Left kidney (tissue), 2 donors: Measurements from ENCODE around the gene TLL2. TPM values are rescaled to one million over a fixed set of nuclear protein-coding genes. Genes with fewer than 3 reads are reported as not detected.
A peak's percentile ranks its signal among the peaks of the same experiment; 100 is the strongest.

ENCODE experiments used
- DNase-seq: peaks from one replicate; pipeline ENCODE4 v3.0.0-alpha.2; 2013
- polyA plus RNA-seq: library from polyadenylated mRNA; unstranded; fragments of 120-200 nt; gene quantifications from one replicate; pipeline ENCODE4 v1.2.1, GENCODE V29; 2013; ENCODE audit not compliant: insufficient read length

TLL2 gene
- polyA plus RNA-seq, 1 donor = 0.78 TPM

DNA sequence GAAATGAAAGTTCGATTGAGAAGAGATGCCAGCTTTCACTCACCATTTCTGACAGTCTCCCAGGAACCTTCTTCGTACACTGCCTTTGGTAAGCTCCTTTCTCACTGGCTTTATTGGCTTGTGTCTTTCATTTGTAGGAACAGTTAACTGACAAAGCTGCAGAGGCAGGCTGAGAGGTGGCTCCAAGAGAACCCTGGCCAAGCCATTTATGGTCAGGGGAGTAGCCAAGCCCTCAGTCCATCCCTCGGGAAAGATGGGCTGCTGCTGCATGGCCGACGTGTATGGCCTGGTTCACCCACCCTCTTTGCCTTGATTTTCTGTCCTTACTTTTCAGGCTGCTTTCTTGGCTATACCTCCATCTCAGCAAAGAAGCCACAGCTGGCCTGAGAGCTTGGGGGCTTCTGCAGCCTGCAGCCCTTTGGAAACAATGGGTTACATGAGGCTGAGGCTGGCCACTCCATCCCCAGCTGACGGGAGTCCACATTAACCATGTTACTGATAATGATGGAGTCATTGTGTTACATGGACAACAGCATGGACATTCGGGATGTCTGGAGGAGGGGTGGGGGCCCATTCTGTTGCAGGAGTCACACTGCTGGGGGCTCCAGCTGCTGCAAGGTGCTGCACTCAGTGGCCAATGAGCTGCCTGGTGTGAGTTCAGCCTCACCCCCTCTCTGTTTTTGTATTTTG is 154.7 kb downstream of the TLL2 start, which contains the start of gene OPALIN:
Gene OPALIN (minus strand): TSS at position 152 of the 690 bp plus-strand sequence. CDS start 106 bp downstream, at position 46.
- no peak for DNase-seq

DNA sequence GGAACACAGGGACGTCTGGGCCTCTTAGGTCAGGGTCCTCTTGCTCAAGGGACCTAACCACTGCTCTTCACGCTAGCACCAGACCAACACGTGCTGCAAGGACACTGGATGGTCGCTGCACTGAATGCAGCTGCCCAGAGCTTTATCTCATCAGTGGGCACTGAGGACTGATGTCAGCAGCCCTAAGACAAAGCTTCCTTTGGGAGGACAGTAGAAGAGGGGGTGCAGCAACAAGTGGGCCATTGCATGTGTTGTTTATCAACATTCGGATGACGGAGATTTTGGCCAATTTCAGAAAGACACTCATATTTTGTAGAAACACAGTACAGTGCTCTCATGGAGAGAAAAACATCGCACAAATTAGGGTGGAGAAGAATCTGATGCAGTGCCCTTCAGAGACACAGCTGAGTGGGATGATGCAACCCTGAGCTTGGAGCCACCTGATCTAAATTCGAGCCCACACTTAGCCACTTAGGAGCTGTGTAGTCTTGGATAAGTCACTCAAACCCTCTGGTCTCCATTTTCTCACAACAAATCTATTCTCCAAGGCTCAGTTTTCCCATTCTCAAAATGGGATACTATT is 156.6 kb downstream of the TLL2 start:
- DNase-seq = no peak

DNA sequence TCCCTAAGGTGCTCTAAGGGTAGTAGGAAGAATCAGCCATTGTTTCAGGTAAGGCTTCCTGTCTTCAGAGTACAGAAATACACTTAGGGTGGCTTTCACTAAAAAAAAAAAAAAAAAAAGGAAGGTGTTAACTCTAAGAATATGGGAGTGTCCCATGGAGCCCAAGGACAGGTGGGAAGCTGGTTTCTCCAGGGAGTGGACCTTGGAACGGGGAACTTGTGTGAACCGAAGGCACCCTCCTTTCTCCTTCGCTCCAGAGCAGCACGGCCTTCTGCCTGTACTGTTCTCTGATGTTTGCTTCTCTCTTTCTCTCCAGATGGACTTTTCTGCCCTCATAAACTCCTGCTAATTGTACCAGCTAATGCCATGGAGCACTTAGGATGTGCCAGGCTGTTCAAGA is 161.1 kb downstream of the TLL2 start:
- no peak for DNase-seq

DNA sequence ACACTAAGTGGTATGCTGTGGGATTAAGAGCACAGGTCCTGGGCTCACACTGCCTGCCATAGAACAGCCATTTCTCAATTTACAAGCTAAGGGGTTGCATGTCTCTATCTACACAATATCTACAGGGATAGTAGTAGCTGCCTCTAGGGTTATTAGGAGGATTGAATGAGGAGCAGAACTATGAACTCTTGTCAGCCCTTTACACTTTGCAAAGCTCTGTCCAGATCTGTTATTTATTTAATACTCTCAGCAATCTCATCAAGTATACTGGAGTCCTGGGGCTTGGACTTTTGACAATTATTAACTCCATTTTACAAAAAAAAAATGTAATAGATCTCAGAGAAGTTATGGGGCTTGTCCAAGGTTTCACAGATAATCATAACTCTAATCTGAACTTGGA is 161.7 kb downstream of the TLL2 start:
- DNase-seq = no peak

DNA sequence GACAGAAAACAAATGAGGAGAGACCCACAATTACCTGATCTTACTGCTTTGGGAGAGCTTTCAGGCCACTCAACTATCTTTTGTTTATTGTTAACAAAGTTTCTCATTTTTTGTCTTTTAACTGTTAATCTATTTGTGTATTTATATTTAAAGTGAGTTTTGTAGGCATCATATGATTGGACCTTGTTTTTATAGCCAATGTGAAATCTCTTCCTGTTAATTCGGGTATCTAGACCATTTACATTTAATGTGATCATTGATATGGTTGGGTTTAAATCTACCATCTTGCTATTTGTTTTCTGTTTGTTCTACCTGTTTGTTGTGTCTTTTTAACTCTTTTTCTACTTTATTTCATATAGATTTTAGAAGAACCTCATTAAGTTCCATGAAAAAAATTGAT is 167.4 kb downstream of the TLL2 start:
- no peak for DNase-seq

DNA sequence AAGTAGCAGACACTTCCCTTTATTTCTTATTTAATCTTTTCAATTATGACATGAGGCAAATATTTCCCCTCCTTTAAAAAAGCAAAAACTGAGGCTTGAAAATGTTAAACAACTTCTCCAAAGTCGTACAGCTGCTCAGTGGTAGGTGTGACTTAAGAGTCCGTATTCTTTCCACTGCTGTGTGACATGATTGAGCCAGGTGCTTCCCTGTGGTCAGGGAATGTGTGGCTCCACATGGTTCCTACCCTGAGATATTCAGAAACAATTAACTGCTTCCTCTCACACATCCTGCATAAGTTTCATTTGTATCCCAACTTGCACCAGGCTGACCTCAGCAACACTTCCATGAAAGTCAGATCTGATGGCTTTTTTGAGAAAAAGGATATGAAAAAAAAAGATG is 168.5 kb downstream of the TLL2 start:
- DNase-seq = no peak

DNA sequence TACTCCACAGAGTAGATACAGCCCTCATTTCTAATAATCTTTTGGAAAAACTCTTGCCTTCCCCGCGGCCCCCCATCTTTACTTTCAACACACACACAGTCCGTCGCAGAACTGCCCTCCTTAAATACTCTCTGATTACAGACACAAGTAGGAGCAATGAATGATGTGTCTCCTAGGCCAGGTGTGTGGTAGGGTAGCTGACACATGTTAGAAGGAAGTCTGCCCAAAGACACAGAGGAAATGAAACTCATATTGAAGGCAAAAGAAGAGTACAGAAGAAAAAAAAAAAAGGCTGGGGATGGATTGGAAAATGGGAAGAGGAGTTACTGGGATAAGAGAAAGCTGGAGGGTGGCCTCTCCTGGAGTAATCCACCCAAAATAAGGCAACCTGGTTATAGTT is 169.5 kb downstream of the TLL2 start:
- DNase-seq = no peak

DNA sequence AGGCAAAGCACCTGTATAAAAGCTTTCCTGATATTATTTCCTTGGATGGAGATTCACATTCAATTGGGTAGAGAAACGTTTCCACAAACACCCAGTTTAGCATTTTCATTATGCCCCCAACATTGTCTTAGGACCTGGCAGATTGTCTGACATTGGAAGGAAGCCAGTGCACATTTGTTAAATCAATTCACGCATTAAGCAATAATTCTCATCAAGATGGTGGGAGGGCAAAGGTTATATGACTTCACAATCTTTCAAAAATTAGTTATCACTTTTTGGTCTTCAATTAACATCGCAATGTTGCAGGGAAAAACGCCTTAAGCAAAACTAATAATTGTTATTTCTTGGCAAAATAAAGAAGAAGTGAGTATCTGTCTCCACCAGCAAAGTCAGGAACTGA is 171.3 kb downstream of the TLL2 start:
- DNase-seq = no peak

DNA sequence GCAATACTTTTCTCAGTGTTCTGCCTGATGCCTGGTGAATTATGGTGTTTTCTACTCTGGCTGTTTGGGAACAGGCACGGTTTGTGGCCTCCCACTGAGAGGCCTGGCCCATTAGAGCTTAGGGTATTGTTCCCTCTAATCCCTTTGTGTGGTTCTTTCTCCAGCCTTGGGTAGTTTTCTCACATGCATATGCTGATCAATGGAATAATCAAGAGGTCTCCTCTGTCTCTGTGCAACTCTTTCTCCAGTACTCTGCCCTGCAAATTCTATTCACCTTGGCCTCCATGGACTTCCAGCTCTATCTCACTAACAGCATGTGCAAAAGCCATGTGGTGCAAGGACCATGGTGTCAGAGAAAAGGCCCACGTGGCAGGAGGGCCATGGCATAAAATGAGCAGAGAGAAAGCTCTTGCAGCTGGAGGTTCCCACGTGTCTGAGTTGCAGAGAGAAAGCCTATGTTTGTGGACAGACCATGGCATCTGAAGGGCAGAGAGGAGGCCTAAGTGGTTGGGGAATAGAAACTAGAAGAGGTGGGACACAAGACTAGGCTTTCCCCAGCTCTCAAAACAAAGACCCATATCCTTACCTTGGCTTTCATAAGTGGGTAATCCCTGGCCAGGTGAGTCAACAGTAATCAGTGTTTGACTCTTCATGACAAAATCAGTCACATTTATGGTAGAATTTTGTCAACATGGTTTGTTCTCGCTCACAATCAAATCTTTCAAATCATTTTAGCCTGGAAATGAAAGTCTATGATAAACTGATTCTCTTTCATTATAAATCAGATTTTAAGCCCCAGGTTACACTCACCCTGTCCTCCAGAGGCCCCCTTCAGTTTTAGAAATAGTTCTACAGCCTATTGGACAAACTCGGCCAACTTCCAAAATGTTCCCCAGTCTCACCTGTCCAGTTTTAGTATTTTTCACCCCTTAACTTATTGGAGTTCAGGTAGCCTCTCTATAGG is 172.2 kb downstream of the TLL2 start:
- DNase-seq = no peak

DNA sequence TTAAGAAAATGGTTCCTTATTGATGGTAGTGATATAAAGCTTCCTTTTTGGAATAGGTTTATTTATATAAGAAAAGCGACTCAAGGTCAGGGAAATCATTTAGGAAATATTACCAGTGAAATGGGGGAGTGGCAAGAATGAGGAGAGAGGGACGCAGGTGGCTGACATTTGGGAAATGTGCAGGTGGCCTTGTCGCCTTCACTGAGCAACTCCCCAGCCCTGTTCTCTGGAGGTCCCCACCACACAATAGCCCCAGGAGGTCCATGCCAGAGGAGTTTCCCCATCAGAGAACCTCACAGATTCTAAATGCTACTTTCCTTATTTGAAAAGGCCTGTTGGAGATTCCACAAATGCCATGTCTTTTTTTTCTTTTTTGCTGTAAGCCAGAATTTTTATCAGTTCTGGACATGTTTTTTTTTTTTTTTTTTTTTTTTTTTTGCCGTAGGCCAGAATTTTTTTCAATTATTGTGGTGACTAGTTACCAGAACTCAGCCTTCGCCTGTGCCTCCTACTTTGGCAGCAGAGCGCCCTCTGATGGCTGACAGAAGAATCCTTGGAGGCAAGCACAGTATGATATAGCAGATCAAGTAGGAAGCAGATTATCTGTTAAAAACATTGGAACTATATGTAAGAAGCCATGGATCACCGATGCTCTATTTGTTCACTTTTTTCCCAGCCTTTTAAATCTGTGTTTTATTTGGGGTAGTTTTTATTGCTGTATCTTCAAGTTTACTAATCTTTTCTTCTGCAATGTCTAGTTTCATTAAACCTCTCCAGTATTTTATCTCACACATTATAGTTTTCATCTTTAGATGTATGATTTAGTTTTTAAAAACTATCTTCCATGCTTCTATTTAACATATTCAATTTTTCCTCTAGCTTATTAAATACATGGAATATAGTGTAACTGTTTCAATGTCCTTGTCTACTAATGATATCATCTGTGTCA is 173.5 kb downstream of the TLL2 start:
- DNase-seq = peak; percentile 60

DNA sequence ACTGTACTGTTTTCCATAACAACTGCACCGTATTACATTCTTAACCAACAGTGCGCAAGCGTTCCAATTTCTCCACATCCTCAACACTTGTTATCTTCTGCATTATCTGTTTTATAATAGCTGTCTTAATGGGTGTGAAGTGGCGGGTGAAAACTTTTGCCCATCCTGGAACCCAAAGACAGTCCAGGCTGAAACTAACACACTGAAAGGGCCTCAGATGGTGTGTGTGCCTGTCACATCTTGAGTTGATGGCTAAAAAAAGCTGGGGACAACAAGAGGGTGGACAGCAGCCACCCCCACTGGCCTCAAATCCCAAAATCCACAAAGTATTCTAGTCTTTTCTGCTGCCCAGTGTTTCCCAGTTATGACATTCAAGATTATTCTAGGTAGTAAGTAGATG is 174.3 kb downstream of the TLL2 start:
- DNase-seq = no peak

DNA sequence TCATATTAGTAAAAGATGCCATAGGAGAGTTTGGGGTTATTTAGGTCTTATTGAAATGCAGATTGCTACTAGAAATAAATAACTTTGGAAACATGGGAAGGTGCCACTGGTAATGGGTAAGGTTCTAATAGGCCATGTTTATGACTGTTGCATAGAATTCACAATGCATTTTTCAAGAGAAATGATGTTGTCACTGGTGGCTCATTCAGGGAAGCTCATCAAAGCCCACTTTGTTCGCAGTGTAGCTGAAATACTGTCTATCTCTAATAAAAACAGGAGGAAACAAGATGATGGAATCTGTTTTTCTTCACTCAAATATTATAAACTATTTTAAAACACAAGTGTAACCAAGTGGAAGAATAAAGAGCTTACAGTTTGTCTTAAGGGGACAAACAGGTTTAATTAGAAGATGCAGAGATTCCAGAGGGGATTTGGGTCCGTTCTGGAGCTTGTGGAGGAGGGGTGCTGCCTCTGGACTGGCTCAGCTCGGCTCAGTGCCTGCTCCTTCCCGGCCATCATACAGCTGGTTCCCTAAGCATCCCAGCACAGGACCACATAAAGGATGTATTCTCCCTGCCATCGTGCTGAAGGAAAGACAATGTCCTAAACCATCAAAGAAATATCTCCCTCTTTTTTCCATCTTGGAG is 175.3 kb downstream of the TLL2 start:
- no peak for DNase-seq

DNA sequence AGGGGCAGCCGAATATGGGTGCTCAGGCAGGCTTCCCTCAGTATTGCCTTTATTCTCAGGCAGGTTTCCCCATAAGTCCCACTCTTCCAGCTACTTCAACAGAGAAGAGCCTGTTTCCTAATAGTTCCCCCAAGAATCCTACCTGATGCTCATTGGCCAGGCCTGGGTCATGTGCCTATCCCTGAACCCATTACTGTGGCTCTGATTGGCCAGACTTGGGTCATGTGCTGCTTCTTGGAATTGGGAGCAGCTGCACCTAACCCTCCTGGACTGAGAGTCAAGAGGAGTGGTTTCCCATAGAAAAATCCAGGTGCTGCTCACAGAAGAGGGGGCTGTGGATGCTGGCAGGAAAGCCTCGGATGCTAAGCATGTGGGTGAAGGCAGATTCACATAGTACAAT is 176.6 kb downstream of the TLL2 start:
- DNase-seq = no peak

DNA sequence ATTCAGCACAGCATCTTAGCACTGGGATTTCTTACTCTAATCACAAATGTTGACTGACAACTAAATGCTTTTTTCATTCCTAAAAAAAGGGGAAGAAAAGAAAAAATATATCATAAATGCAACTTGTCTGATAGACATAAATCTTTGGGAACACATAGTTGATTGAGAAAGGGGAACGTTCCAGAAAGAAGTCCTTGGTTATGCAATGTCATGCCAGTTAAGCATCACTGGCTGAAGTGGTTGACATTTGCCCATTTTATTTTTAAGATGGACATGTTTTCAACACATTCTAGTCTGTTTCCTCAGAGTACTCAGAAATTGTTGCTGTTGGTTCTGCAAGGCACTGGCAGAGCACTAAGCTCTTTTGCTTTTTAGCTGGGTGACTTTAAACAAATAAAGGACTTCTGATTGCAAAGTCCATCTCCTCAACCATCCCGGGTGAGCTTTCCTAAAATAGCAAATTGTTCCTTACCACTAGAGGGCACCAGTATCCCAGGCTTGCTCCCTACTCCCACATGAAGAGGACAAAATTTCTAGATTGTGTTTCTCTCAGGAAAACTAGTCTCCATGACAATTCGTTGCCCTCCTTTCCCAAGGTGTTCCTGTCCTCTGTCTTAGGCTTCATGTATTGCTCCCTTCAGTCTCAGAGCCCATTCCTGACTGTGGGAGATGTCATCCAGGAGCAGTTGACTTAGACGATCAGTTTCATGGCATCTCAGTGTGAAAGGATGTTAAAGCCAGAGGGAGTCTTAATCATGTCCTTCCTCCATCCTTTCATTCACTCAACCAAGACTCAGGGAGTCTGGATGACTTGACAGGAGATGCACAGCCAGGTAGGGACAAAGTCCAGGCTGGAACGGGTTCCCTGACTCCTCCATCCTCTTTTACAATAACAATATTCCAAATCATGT is 178.9 kb downstream of the TLL2 start:
- peak; percentile 14 for DNase-seq

DNA sequence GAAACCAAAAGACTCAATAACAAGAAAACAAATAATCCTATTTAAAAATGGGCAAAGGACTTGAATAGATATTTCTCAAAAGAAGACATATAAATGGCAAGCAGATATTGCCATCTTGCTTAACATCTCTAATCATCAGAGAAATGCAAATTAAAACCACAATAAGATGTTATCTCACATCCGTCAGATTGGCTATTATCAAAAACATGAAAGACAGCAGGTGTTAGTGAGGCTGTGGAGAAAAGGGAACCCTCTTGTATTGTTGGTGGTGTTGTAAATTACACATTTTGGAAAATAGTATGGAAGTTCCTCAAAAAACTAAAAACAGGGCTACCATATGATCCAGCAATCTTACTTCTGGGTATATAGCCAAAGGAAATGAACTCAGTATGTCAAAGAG is 180.6 kb downstream of the TLL2 start:
- DNase-seq = no peak

DNA sequence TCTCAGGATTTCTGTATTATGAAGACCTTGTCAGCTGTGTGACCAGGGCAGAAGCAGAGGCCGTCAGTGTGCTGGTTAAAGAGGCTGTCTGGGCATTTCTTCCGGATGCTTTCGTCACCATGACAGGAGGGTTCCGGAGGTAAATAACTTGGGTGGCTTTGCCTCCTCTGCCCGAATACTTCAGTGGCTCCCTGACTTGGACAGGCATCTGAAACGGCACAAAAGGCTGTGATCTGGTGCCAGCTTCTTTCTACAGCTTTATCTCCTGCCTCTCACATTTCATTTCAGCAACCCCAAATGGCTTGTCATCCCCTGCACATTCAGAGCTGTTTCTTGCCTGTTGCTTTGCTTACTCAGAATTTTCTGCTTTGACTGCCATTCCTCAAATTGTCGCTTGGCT is 186.3 kb downstream of the TLL2 start:
- DNase-seq = no peak

DNA sequence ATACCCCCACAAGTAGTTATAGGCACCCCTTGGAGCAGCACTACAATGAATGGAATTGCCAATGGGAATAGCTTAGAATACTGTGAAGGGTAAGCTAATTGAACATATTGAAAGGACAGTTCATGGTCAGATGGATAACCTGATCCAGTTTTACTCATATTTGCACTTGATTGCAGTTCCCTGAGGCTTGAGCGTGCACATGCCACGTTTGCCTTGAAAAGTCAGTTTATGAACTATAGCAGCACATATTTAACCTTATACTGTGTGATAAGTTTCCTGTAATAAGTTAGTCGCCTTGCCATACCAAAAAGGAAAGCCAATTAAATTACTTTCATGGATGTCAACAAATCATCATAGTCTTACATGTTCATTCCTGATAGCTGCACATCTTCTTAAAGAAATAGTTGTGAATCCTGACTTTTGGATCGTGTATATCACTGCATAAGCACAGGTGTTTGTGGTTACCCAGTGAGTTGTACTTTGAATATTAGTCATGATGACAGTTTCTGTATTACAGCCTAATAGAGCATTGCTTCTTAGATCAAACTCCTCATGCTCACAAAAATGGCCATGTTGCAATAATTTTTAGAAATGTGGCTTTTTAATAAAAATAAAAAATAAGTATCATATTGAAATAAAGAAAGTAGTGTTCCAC is 187.9 kb downstream of the TLL2 start:
- DNase-seq = no peak

DNA sequence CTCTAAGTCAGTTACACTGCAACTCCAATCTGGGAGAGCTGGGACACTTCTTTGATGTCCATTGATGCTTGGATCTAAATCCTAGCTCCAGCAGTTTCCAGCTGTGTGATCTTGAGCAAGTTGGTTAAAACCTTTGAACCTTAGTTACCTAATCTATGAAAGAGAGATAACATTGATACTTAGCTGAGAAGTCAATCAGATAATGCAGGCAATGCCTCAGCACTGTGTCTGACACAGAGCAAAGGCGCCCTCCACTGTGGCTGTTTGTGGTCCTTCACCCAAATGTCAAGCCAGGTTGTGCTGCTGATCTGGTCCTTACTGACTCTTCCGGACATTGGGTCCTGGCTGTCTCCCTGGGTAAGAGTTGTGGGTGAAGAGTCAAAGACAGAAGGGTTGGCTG is 189.3 kb downstream of the TLL2 start:
- no peak for DNase-seq

DNA sequence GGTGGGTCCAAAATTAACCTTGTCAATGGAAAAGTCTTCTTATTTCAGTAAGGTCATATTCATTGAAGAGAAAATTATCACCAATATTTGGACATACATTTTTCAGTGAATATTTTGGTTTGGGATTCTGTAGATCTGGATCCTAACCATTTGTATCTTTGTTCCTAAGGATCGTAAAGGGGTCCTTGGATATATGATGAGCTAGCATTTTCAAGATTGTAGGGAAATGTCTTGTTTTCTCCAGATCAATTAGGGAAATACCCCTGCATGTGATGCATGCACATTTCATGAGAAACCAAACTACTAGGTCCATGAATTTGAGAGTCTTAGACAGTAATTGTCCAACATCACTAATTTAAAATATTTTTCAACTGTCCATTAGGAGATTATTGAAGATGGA is 191.5 kb downstream of the TLL2 start:
- DNase-seq = no peak

DNA sequence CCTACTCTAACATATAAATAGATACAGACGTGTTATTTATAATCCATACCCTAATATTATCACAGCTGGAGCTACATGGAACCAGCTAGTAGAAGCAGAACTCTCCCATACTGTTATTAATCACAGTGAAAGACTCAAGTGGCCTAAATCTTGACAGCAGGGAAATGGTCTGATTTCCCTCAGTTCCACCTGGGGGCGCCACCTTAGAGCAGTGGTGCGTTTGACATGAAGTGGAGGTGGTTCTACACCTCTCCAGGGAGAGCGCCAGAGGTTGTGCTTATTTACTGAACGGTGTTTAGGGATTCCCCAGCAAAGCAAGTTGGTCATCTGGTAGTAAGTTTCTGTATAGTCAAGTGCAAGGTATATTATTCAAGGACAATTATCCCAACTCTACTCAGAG is 191.9 kb downstream of the TLL2 start:
- no peak for DNase-seq
